Duodenal mucosa (tissue), 2 donors: ENCODE results near the gene LMNB1.
"Not testable (repeated sequence)": the region's sequence is repeated elsewhere in the genome, so short reads cannot be mapped to it uniquely, and the experiment has no call there.

Experiments used
- H3K27ac ChIP-seq: one replicate; pipeline ENCODE4 v1.7.0; 2013; ENCODE audit warnings: low read depth, low read length
- H3K27me3 ChIP-seq, 2 donors: one replicate each; pipeline ENCODE4 v1.7.0; 2013; ENCODE audit warnings: low read length in 2 of 2, control low read depth in 1 of 2; ENCODE audit not compliant: insufficient read depth in 2 of 2, control insufficient read depth in 1 of 2
- H3K36me3 ChIP-seq, 2 donors: one replicate each; pipeline ENCODE4 v1.7.0; 2013; ENCODE audit warnings: low read length in 2 of 2, control low read depth in 1 of 2; ENCODE audit not compliant: insufficient read depth in 2 of 2, control insufficient read depth in 1 of 2
- H3K4me1 ChIP-seq, 2 donors: one replicate each; pipeline ENCODE4 v1.7.0; 2013; ENCODE audit warnings: low read length in 2 of 2, control low read depth in 1 of 2; ENCODE audit not compliant: insufficient read depth in 2 of 2, control insufficient read depth in 1 of 2
- H3K4me3 ChIP-seq, 2 donors: one replicate each; pipeline ENCODE4 v1.7.0; 2013; ENCODE audit warnings: low read length in 2 of 2, low read depth in 1 of 2
- H3K9ac ChIP-seq, 2 donors: one replicate each; pipeline ENCODE4 v1.7.0; 2013; ENCODE audit warnings: low read length in 2 of 2, low read depth in 1 of 2
- H3K9me3 ChIP-seq, 2 donors: one replicate each; pipeline ENCODE4 v1.7.0; 2013; ENCODE audit warnings: low read length in 2 of 2, control low read depth in 1 of 2; ENCODE audit not compliant: control insufficient read depth in 1 of 2

The LMNB1 gene

DNA sequence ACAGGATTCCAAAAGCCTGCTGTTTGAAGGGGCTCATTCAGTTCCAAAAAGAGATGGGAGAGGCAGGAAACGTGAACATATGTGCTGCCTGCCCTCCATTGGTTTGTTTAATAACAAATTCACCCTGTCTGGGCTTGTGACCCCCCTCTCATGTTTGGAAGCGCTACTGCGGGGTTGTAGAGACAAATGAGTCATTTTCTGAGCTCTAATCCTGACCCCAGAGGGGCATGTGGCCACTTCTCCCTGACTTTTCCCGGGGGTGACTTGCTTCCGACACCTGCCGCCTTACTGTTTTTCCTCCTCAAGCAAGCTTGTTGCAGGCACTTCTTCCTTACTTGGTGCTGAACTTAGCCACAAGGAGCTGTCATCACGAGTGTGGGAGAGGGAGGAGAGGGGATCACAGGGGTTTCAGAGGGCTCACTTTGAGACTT is 75.9 kb downstream of the LMNB1 start:
- Histone ChIP-seq H3K27me3 (no peaks in the 10 kb centered on the region), H3K4me3 (no peak overlapping the region), H3K9me3 (no peaks in the 10 kb centered on the region), H3K4me1 (peaks cover 8 to 14% of the 10 kb centered on the region in 2 donors), H3K36me3 (no peaks in the 10 kb centered on the region), H3K9ac (no peak overlapping the region), H3K27ac (no peak overlapping the region)

GRCh38 chr5:126853541-126854307 is 76.8 kb downstream of the LMNB1 start:
- H3K4me3 ChIP-seq, H3K27ac ChIP-seq, H3K9me3 ChIP-seq, H3K36me3 ChIP-seq, H3K27me3 ChIP-seq, H3K9ac ChIP-seq: not testable (repeated sequence)
- peaks cover 7 to 14% of the 10 kb centered on the region in 2 donors for H3K4me1 ChIP-seq

DNA sequence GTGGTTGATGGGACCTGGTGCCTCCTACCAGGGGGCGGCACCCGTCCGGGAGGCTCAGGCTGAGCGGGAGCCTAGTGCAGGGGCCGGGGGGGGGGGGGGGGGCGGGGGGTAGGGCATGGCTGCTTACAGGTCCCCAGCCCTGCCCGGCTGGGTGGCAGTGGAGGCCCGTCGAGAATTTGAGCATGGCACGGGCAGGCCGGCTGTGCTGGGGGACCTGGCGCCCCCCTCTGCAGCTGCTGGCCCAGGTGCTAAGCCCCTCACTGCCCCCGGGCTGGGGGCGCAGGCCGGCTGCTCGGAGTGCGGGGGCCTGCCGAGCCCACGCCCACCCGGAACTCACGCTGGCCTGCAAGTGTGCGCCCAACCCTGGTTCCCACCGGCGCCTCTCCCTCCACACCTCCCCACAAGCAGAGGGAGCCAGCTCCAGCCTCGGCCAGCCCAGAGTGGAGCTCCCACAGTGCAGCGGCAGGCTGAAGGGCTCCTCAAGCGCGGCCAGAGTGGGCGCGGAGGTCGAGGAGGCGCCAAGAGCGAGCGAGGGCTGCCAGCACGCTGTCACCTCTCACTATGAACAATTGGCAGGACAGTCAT is 77.7 kb downstream of the LMNB1 start:
- H3K36me3 ChIP-seq: no peaks in the 10 kb centered on the region
- H3K27ac ChIP-seq: no peak overlapping the region
- H3K9ac ChIP-seq: no peak overlapping the region
- peaks cover 0 to 8% of the 10 kb centered on the region in 2 donors for H3K4me1 ChIP-seq
- H3K9me3 ChIP-seq: no peaks in the 10 kb centered on the region
- H3K27me3 ChIP-seq: no peaks in the 10 kb centered on the region
- H3K4me3 ChIP-seq: no peak overlapping the region

GRCh38 chr5:126855266-126855665 is 78.3 kb downstream of the LMNB1 start:
- Histone ChIP-seq H3K4me3 (no peak overlapping the region), H3K9me3 (no peaks in the 10 kb centered on the region), H3K27ac (no peak overlapping the region), H3K9ac (no peak overlapping the region), H3K36me3 (no peaks in the 10 kb centered on the region), H3K27me3 (no peaks in the 10 kb centered on the region), H3K4me1 (peaks cover 0 to 8% of the 10 kb centered on the region in 2 donors)

DNA sequence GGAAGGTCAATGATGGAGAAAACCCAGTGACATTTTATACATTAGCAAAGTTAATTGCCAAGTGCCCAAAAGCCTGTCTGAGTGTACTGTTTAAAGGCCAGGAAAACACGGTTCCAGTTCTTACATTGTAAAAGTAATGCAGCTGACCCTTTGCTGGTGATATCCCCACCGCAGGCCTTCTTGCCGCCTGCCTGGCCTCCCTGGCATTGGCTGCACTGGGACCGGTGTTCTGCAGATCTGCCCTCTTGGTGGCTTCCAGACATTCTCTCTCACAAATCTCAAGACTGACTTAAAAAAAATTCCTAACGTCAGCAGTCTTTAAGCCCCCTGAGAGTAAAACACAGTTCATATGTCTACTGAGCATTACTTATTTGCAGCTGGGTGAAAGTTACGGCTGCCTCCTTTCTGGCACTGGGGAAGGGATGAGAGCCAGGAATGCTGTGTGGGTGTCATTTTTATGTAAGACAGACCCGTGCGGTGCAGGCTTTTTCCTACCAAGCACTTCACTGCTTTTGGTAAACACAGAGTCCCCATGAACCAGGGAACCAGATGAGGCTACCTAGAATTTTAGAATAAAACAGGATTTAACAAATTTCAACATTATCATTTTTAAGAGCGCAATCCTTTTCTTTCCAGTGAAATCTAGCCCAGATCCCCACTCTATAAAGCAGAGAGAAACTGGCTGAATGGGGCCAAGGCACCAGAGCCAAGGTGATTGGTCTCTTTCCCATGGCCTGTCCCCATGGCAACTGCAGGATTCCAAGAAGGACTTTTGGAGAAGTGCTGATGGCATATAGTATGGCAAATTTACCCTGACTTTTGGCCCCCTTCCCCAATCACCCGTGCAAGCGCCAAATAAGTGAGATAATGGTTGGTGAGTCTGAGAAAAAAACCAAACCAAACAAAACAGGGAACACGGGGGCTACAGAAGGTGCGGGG is 80.8 kb downstream of the LMNB1 start:
- H3K36me3 ChIP-seq: no peaks in the 10 kb centered on the region
- H3K9me3 ChIP-seq: no peaks in the 10 kb centered on the region
- no peaks in the 10 kb centered on the region for H3K27me3 ChIP-seq
- no peak overlapping the region for H3K9ac ChIP-seq
- no peak overlapping the region for H3K27ac ChIP-seq
- H3K4me1 ChIP-seq: peaks cover 0 to 4% of the 10 kb centered on the region in 2 donors
- no peak overlapping the region for H3K4me3 ChIP-seq

DNA sequence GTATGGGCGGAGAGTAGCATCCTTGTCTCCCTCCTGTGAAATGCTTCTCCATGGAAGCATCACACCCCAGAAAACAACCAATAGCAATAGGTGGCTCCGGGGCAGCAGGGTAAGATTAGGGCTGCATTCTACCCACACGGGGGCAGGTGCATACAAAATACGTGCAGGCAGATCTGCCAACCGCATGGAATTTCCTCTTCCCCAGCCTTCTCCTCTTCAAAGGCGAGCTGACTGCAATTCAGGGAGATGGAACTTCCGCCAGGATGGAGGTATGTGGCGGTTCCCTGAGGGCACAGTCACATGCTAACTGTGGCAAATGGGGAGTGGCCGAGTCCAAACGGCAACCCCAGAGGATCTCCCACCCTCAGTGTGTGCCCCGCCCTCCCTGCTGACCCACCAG is 81.5 kb downstream of the LMNB1 start:
- H3K4me3 ChIP-seq: no peak overlapping the region
- no peaks in the 10 kb centered on the region for H3K4me1 ChIP-seq
- H3K9me3 ChIP-seq: no peaks in the 10 kb centered on the region
- no peaks in the 10 kb centered on the region for H3K36me3 ChIP-seq
- H3K27me3 ChIP-seq: no peaks in the 10 kb centered on the region
- H3K27ac ChIP-seq: no peak overlapping the region
- no peak overlapping the region for H3K9ac ChIP-seq

GRCh38 chr5:126863402-126863801 is 86.5 kb downstream of the LMNB1 start:
- H3K27ac ChIP-seq: no peak overlapping the region
- no peaks in the 10 kb centered on the region for H3K4me1 ChIP-seq
- H3K9me3 ChIP-seq: no peaks in the 10 kb centered on the region
- no peak overlapping the region for H3K4me3 ChIP-seq
- H3K27me3 ChIP-seq: no peaks in the 10 kb centered on the region
- no peak overlapping the region for H3K9ac ChIP-seq
- no peaks in the 10 kb centered on the region for H3K36me3 ChIP-seq

- H3K27me3 ChIP-seq: no peaks in the 10 kb centered on the region
- no peaks in the 10 kb centered on the region for H3K4me1 ChIP-seq
- no peaks in the 10 kb centered on the region for H3K36me3 ChIP-seq
- H3K27ac ChIP-seq: no peak overlapping the region
- H3K9ac ChIP-seq: no peak overlapping the region
- H3K9me3 ChIP-seq: no peaks in the 10 kb centered on the region
- no peak overlapping the region for H3K4me3 ChIP-seq
Measured at GRCh38 chr5:126864042-126864688, 87.2 kb downstream of the LMNB1 start.

GRCh38 chr5:126865299-126865698 is 88.4 kb downstream of the LMNB1 start:
- H3K4me1 ChIP-seq: no peaks in the 10 kb centered on the region
- no peak overlapping the region for H3K9ac ChIP-seq
- H3K4me3 ChIP-seq: no peak overlapping the region
- no peak overlapping the region for H3K27ac ChIP-seq
- no peaks in the 10 kb centered on the region for H3K36me3 ChIP-seq
- H3K9me3 ChIP-seq: no peaks in the 10 kb centered on the region
- H3K27me3 ChIP-seq: no peaks in the 10 kb centered on the region
